HT-29 (cell line): ENCODE measurements around the gene TRAF3. TPM values are rescaled to one million over a fixed set of nuclear protein-coding genes. Genes with fewer than 3 reads are reported as not detected.
"Not testable (repeated sequence)": the region's sequence is repeated elsewhere in the genome, so short reads cannot be mapped to it uniquely, and the experiment has no call there.

Experiments
- DNase-seq: peaks from one replicate; pipeline ENCODE4 v3.0.0-alpha.2; 2015; ENCODE audit warnings: low spot score
- total RNA-seq: library from RNA; depleted of rRNA; stranded (reverse); fragments of >200 nt; shearing (Covaris generic); gene quantifications from 2 replicates; pipeline ENCODE4 v1.2.3, GENCODE V29; 2014

Gene TRAF3
- total RNA-seq, 1 experiment from 2014 or later = 8.7 TPM

GRCh38 chr14:102889615-102890014, 112.4 kb downstream of the TRAF3 start:
- DNase-seq = no peak

GRCh38 chr14:102891111-102891510, 113.9 kb downstream of the TRAF3 start:
- no peak for DNase-seq

- no peak for DNase-seq
These were observed 114.3 kb downstream of the TRAF3 start for GRCh38 chr14:102891556-102891955.

- DNase-seq = no peak
These were observed 115.4 kb downstream of the TRAF3 start for GRCh38 chr14:102892651-102893050.

- no peak for DNase-seq
These were observed 116.2 kb downstream of the TRAF3 start for GRCh38 chr14:102893452-102893851.

- DNase-seq = not testable (repeated sequence)
These were observed 119.5 kb downstream of the TRAF3 start for GRCh38 chr14:102896735-102897134.

- no peak for DNase-seq
These were observed 120.2 kb downstream of the TRAF3 start for GRCh38 chr14:102897299-102898027.

- DNase-seq = no peak
These were observed 121.0 kb downstream of the TRAF3 start for GRCh38 chr14:102898298-102898697.

GRCh38 chr14:102898776-102899515, 121.7 kb downstream of the TRAF3 start:
- no peak for DNase-seq

- DNase-seq = no peak
These were observed 122.3 kb downstream of the TRAF3 start for GRCh38 chr14:102899516-102899900.

- DNase-seq = no peak
These were observed 123.7 kb downstream of the TRAF3 start for GRCh38 chr14:102900631-102901571.

GRCh38 chr14:102901633-102902032, 124.4 kb downstream of the TRAF3 start:
- no peak for DNase-seq

GRCh38 chr14:102902086-102902485, 124.8 kb downstream of the TRAF3 start:
- DNase-seq = no peak

GRCh38 chr14:102902523-102903247, 125.4 kb downstream of the TRAF3 start:
- no peak for DNase-seq

GRCh38 chr14:102903248-102903888, 126.1 kb downstream of the TRAF3 start:
- DNase-seq = no peak

GRCh38 chr14:102903889-102904512, 126.8 kb downstream of the TRAF3 start:
- no peak for DNase-seq

GRCh38 chr14:102905116-102906108, 128.2 kb downstream of the TRAF3 start:
- DNase-seq = no peak

GRCh38 chr14:102906616-102907302, 129.5 kb downstream of the TRAF3 start:
- no peak for DNase-seq
